Measurements from ENCODE around the gene ZNF784.

The ZNF784 gene

GRCh38 chr19:55602104-55603001 is 22.0 kb downstream of the ZNF784 start:
- no peak for DNase-seq (ENCODE audit: low read depth)

GRCh38 chr19:55601084-55601483 is 23.3 kb downstream of the ZNF784 start:
- DNase-seq (ENCODE audit: low read depth), result no peak

- no peak for DNase-seq (ENCODE audit: low read depth)
Observed at GRCh38 chr19:55600662-55601028, 23.7 kb downstream of the ZNF784 start.

DNA sequence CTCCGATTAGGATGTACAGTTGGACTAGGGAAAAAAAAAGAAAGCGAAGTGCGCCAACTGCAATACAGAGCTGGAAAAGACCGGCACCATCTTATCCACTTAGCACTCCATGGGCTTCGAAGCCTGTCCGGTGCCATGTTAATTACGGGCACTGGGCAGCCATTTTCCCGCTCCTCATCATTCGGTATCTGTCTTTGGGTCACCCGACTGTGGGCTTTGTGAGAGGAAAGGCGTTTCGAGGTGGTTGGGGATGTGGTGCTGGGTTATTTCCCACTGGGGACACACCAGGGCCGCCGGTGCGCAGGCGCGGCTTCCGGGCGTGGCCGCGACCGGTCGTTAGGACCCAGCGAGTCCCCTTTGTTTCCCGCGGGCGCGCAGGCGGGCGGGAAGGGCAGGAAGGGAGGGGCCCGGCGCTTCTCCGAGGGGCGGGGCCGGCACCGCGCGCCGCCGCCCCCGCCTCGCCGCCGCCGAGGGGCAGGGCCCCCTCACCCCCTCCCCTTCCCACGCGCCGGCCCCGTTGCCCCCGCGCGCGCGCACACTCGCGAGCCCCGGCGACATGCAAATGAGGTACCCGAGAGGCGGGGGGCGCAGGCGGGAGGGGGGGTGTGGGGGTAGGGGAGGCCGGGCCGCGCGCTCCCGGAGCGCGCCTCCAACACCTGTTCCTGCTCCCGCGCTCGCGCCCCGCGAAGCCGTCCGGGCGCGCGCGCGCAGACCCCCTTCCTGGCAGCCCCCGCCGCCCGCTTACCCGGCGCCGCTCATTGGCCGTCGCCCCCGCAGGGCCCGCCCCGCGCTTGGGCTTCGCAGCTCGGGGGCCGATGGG is 24.3 kb downstream of the ZNF784 start, which contains the start of gene ZNF524:
Gene ZNF524, plus strand, starts transcription at position 447 of the 820 bp plus-strand sequence. CDS start 1,825 bp downstream, outside the sequence.
- peak; percentile 68 for DNase-seq (ENCODE audit: low read depth)

GRCh38 chr19:55599468-55599841 is 24.9 kb downstream of the ZNF784 start, which contains the start of gene FIZ1:
Gene FIZ1 (minus strand): TSS chr19:55599517. CDS start chr19:55597865, 1,652 bp downstream.
- DNase-seq (ENCODE audit: low read depth), result peak; percentile 90

DNA sequence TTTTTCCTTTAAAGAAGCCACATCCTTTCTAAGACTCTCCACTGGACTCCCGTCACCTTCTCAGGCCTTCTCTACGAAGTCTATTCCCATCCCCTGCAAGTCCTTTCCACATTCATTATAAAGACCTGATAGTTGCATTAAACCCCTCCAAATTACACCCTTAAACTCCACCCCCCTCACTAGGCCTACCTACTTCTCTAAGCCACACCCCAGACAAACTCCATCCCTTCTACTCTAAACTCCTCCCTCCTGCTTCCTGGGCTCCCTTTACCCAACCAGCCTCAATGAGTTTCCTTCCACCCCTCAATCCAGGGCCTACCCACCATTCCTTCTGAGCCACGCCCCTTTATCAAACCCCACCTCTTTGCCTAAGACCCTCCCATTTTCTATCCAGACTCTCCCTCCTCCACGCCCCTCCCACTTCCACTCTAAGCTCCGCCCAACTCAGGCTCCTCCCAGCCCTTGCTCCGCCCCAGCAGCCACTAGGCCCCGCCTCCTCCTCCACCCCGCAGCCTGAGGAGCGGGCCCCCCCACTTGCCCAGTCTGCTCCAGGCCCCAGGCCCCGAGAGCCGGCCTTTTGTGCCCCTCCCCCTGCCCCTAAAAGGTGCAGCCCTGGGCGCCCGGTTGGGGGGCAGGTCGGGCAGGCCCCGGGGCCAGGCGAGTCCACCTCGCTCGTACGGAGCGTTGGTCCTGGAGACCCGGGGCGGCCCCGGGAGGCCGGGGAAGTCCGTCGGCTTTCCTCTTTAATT is 25.5 kb downstream of the ZNF784 start:
- DNase-seq (ENCODE audit: low read depth), result peak; percentile 81

DNA sequence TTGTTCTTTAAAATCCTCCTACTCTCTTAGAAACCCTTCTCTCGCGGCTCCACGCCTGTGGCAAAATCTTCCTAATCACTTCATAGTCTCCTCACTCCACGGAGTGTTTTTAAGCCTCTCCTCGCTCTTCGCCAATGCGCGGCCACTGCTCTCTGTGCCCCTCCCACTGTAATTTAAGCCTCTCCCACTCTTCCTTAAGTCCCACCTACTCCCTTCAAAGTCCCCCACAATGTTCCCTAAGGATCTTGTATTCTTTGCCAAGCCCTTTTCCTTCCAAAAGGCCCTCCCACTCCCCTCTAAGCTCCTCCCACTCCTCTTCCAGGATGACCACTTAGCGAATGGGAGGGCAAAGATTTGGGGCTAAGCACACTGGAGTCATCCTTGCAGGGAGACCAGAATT is 26.3 kb downstream of the ZNF784 start:
- DNase-seq (ENCODE audit: low read depth), result no peak

DNA sequence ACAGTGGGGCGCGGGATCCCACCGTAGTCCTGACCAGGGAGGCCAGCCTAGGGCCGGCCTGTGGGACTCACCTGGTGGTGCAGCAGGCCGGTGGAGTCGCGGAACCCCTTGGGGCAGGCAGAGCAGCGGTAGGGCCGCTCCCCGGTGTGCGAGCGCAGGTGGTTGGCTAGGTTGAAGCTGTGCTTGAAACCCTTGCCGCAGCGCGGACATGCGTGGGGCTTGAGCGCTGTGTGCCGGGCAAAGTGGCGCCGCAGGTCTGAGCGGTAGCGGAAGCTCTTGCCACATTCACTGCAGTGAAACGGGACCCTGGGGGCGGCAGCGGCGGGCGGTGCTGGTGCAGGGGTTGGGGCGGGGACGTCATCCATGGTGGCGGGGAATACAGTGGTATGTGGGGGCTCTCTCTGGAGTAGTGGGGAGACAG is 26.9 kb downstream of the ZNF784 start:
- no peak for DNase-seq (ENCODE audit: low read depth)

- DNase-seq (ENCODE audit: low read depth), result no peak
Observed at GRCh38 chr19:55596304-55596703, 28.1 kb downstream of the ZNF784 start.

GRCh38 chr19:55594996-55595545 is 29.3 kb downstream of the ZNF784 start:
- DNase-seq (ENCODE audit: low read depth), result no peak

- no peak for DNase-seq (ENCODE audit: low read depth)
Observed at GRCh38 chr19:55593096-55593772, 31.1 kb downstream of the ZNF784 start.

- no peak for DNase-seq (ENCODE audit: low read depth)
Observed at GRCh38 chr19:55592391-55593090, 31.8 kb downstream of the ZNF784 start.

- no peak for DNase-seq (ENCODE audit: low read depth)
Observed at GRCh38 chr19:55591555-55591954, 32.8 kb downstream of the ZNF784 start.

DNA sequence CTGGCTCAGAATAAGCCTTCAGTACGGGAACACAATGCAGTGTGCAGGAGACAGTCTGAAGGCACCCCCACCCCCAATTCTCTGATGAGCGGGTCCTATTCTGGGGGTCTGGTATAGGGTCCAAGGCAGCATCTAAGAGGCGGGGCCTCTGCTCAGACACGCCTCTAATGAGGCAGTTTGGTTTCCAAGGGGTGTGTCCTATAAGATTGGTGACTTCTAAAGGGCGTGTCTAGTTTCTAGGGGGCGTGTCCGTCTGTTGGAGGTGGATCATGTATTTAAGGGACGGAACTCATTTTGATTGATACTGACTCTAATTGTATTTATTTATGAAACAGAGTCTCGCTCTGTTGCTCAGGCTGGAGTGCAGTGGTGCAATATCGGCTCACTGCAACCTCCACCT is 33.7 kb downstream of the ZNF784 start:
- no peak for DNase-seq (ENCODE audit: low read depth)

- no peak for DNase-seq (ENCODE audit: low read depth)
Observed at GRCh38 chr19:55590109-55590508, 34.3 kb downstream of the ZNF784 start.

- DNase-seq (ENCODE audit: low read depth), result no peak
Observed at GRCh38 chr19:55588738-55589137, 35.6 kb downstream of the ZNF784 start.

DNA sequence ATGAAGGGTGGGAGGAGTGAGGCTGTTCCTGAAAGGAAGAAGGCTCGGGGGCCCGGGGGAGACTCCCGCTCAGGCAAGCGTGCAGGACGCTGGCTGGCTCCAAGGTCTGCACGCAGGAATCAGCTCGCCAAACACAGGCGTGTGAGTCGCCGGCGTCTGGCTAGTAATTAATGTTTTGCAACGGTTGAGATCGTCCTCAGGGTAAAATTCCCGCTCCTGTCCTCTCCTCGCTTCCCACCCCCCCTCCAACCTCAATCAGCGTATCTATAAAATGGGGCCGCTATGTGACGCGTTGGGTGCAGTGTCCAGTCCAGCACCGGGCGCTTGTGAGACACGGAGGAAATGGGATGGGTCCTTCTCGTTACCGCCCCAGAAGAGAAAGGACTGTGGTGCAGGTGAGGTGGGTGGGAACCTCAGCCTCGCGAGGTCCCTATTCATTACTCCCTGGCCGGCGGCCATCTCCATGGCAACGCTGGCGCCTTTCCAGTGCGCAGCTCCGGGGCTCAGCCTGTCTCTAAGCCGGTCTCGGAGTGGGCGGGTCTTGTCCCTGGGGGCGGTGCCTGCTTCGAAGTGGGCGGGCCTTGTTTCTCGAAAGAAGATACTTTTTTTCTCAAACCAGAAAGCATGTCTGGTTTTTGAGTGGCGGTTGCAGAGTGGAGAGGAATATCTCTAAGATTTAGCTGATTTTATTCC is 37.2 kb downstream of the ZNF784 start:
- peak; percentile 81 for DNase-seq (ENCODE audit: low read depth)

- no peak for DNase-seq (ENCODE audit: low read depth)
Observed at GRCh38 chr19:55585658-55586339, 38.6 kb downstream of the ZNF784 start.

DNA sequence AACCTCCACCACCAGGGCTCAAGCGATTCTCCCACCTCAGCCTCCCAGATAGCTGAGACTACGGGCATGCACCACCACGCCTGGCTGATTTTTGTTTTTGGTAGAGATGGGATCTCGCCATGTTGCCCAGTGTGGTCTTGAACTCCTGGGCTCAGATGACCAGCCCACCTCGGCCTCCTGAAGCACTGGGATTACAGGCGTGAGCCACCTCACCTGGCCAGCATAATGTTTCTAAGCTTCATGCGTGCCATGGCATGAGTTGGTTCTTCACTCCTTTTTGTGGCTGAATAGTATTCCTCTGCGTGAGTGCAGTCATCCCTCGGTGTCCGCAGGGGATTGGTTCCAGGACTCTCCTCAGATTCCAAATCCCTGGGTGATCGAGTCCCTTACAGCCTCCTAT is 39.5 kb downstream of the ZNF784 start:
- no peak for DNase-seq (ENCODE audit: low read depth)

All from stimulated activated CD8-positive, alpha-beta memory T cell treated with anti-CD3 and anti-CD28 coated beads, Interleukin-12 subunit alpha, Interleukin-12 subunit beta, amount 100 ng/mL, for 1 hour (primary cell).